Uterus (tissue), 4 donors: ENCODE measurements around the gene ZYG11B. TPM values are rescaled to one million over a fixed set of nuclear protein-coding genes. Genes with fewer than 3 reads are reported as not detected.
"Not testable (repeated sequence)": the region's sequence is repeated elsewhere in the genome, so short reads cannot be mapped to it uniquely, and the experiment has no call there.

ENCODE experiments used
- DNase-seq, 2 donors: peaks; one replicate each; pipeline ENCODE4 v3.0.0-alpha.2; 2019 to 2020
- H3K27ac ChIP-seq, 2 donors: fragments of 200-600 bp; sonication (generic); 1 replicate in 1 of 2; 2 replicates in 1 of 2; pipeline ENCODE4 v1.5.1; 2016 to 2018
- H3K27me3 ChIP-seq, 2 donors: fragments of 200-600 bp; sonication (generic); one replicate each; pipeline ENCODE4 v1.5.1; 2018 to 2019; ENCODE audit warnings: control low read depth in 1 of 2
- H3K36me3 ChIP-seq, 2 donors: fragments of 200-600 bp; sonication (generic); one replicate each; pipeline ENCODE4 v1.5.1; 2019; ENCODE audit warnings: control low read depth in 1 of 2
- H3K4me1 ChIP-seq, 2 donors: fragments of 200-600 bp; sonication (generic); one replicate each; pipeline ENCODE4 v1.5.1; 2018 to 2019; ENCODE audit warnings: control low read depth in 1 of 2
- H3K4me3 ChIP-seq, 2 donors: fragments of 200-600 bp; sonication (generic); 1 replicate in 1 of 2; 2 replicates in 1 of 2; pipeline ENCODE4 v1.5.1; 2018 to 2019; ENCODE audit warnings: mild to moderate bottlenecking in 1 of 2
- H3K9me3 ChIP-seq, 2 donors: fragments of 200-600 bp; sonication (generic); one replicate each; pipeline ENCODE4 v1.5.1; 2019; ENCODE audit warnings: control low read depth in 1 of 2
- CTCF ChIP-seq, 4 experiments: fragments of 200-600 bp in 2 of 4; fragments of 450-650 bp in 2 of 4; sonication (generic) in 2 of 4; IDR thresholded peaks; one replicate each; pipeline ENCODE4 v1.5.1; 2016 to 2019; ENCODE audit warnings: antibody characterized with exemption in 4 of 4, mild to moderate bottlenecking in 2 of 4, moderate library complexity in 1 of 4
- POLR2A ChIP-seq, 2 donors: fragments of 450-650 bp; IDR thresholded peaks; one replicate each; pipeline ENCODE4 v1.6.1; 2016; ENCODE audit warnings: antibody characterized with exemption in 2 of 2, mild to moderate bottlenecking in 1 of 2, moderate library complexity in 1 of 2
- intact Hi-C: fragments of 100-400 bp; cut with DNase I; formaldehyde crosslinking; loops from one replicate; pipeline ENCODE4 v1.15.1; 2023; ENCODE audit warnings: low total_unique reads
- total RNA-seq, 4 donors: library from RNA; depleted of rRNA in 3 of 4; stranded (reverse); fragments of >200 nt in 3 of 4; gene quantifications; one replicate each; pipeline versions ENCODE4 v1.1.0 to v1.2.4, GENCODE V29; 2014 to 2023
- donor health status: DM: yes; HTN: yes; CAD: no.

The ZYG11B gene
- total RNA-seq, 4 donors from 2014 or later = 22.5 to 100 (median 45.8) TPM

GRCh38 chr1:52801011-52801410, 74.8 kb downstream of the ZYG11B start:
- TF ChIP-seq CTCF (IDR thresholded peaks at IDR 0.05) = no peak
- no peak for TF ChIP-seq POLR2A (IDR thresholded peaks at IDR 0.05)
- no peak overlapping the region for H3K27ac ChIP-seq
- H3K4me1 ChIP-seq = no peaks in the 10 kb centered on the region
- no peak for DNase-seq
- H3K36me3 ChIP-seq = no peaks in the 10 kb centered on the region
- H3K4me3 ChIP-seq = no peak overlapping the region
- H3K9me3 ChIP-seq = no peaks in the 10 kb centered on the region
- H3K27me3 ChIP-seq = no peaks in the 10 kb centered on the region
- intact Hi-C loops = no loop called here

- intact Hi-C loops, H3K36me3 ChIP-seq, DNase-seq, H3K27ac ChIP-seq, H3K4me3 ChIP-seq, H3K27me3 ChIP-seq, H3K4me1 ChIP-seq, H3K9me3 ChIP-seq: not testable (repeated sequence)
Measured at GRCh38 chr1:52804083-52804482, 77.8 kb downstream of the ZYG11B start.

- Histone ChIP-seq H3K9me3 (no peaks in the 10 kb centered on the region), H3K27ac (no peak overlapping the region), H3K36me3 (no peaks in the 10 kb centered on the region), H3K4me3 (no peak overlapping the region), H3K4me1 (no peaks in the 10 kb centered on the region), H3K27me3 (no peaks in the 10 kb centered on the region)
- DNase-seq = no peak
- intact Hi-C loops = no loop called here
- TF ChIP-seq POLR2A (IDR thresholded peaks at IDR 0.05) (no peak), CTCF (IDR thresholded peaks at IDR 0.05) (no peak)
Measured at GRCh38 chr1:52814465-52814864, 88.2 kb downstream of the ZYG11B start.

- DNase-seq, H3K9me3 ChIP-seq, H3K27ac ChIP-seq, H3K27me3 ChIP-seq, H3K36me3 ChIP-seq, H3K4me3 ChIP-seq, H3K4me1 ChIP-seq, intact Hi-C loops: not testable (repeated sequence)
Measured at GRCh38 chr1:52820830-52821229, 94.6 kb downstream of the ZYG11B start.

- H3K4me1 ChIP-seq = no peaks in the 10 kb centered on the region
- no peaks in the 10 kb centered on the region for H3K9me3 ChIP-seq
- no peak overlapping the region for H3K27ac ChIP-seq
- H3K36me3 ChIP-seq = no peaks in the 10 kb centered on the region
- no peaks in the 10 kb centered on the region for H3K27me3 ChIP-seq
- intact Hi-C loops = no loop called here
- no peak for DNase-seq
- TF ChIP-seq POLR2A (IDR thresholded peaks at IDR 0.05) (no peak), CTCF (IDR thresholded peaks at IDR 0.05) (no peak)
- H3K4me3 ChIP-seq = no peak overlapping the region
Measured at GRCh38 chr1:52825868-52826267, 99.6 kb downstream of the ZYG11B start.

GRCh38 chr1:52834798-52835197, 108.5 kb downstream of the ZYG11B start:
- no peak for DNase-seq
- no peaks in the 10 kb centered on the region for H3K9me3 ChIP-seq
- no peak overlapping the region for H3K4me3 ChIP-seq
- no peaks in the 10 kb centered on the region for H3K36me3 ChIP-seq
- TF ChIP-seq POLR2A (IDR thresholded peaks at IDR 0.05) (no peak), CTCF (IDR thresholded peaks at IDR 0.05) (no peak)
- H3K27ac ChIP-seq = no peak overlapping the region
- H3K4me1 ChIP-seq = no peaks in the 10 kb centered on the region
- intact Hi-C loops = no loop called here
- no peaks in the 10 kb centered on the region for H3K27me3 ChIP-seq
